ENCODE results near the gene PKNOX2.

PKNOX2 gene

GRCh38 chr11:125239585-125240560 lies 75.3 kb downstream of the PKNOX2 start:
- DNase-seq, result no peak

- DNase-seq, result no peak
Measured at GRCh38 chr11:125241104-125241503, 76.6 kb downstream of the PKNOX2 start.

- DNase-seq, result no peak
Measured at GRCh38 chr11:125242141-125242775, 77.7 kb downstream of the PKNOX2 start.

- no peak for DNase-seq
Measured at GRCh38 chr11:125244166-125244565, 79.6 kb downstream of the PKNOX2 start.

- no peak for DNase-seq
Measured at GRCh38 chr11:125245299-125245698, 80.7 kb downstream of the PKNOX2 start.

- DNase-seq, result no peak
Measured at GRCh38 chr11:125247431-125247830, 82.9 kb downstream of the PKNOX2 start.

- peak; percentile 4 for DNase-seq
Measured at GRCh38 chr11:125250318-125251213, 86.0 kb downstream of the PKNOX2 start.

GRCh38 chr11:125251214-125251545 lies 86.6 kb downstream of the PKNOX2 start:
- no peak for DNase-seq

- no peak for DNase-seq
Measured at GRCh38 chr11:125251956-125252355, 87.4 kb downstream of the PKNOX2 start.

GRCh38 chr11:125253289-125253688 lies 88.7 kb downstream of the PKNOX2 start:
- no peak for DNase-seq

GRCh38 chr11:125253795-125254525 lies 89.4 kb downstream of the PKNOX2 start:
- no peak for DNase-seq

- DNase-seq, result no peak
Measured at GRCh38 chr11:125256541-125257189, 92.1 kb downstream of the PKNOX2 start.

- DNase-seq, result no peak
Measured at GRCh38 chr11:125257190-125257579, 92.6 kb downstream of the PKNOX2 start.

- no peak for DNase-seq
Measured at GRCh38 chr11:125257751-125258150, 93.2 kb downstream of the PKNOX2 start.

GRCh38 chr11:125258291-125259032 lies 93.9 kb downstream of the PKNOX2 start:
- DNase-seq, result no peak

GRCh38 chr11:125261588-125261987 lies 97.0 kb downstream of the PKNOX2 start:
- DNase-seq, result no peak

- no peak for DNase-seq
Measured at GRCh38 chr11:125262194-125262829, 97.8 kb downstream of the PKNOX2 start.

- no peak for DNase-seq
Measured at GRCh38 chr11:125262830-125263218, 98.3 kb downstream of the PKNOX2 start.

- no peak for DNase-seq
Measured at GRCh38 chr11:125263268-125263790, 98.8 kb downstream of the PKNOX2 start.
